Germinal center (tissue), 1 donor: ENCODE measurements around the gene DTNBP1.

Experiments used
- DNase-seq: peaks from one replicate; pipeline ENCODE4 v3.0.0; 2012; ENCODE audit warnings: mixed read lengths, low spot score

Gene DTNBP1

GRCh38 chr6:15533379-15534026, 129.3 kb downstream of the DTNBP1 start:
- no peak for DNase-seq

- no peak for DNase-seq
Measured at GRCh38 chr6:15531973-15532372, 130.9 kb downstream of the DTNBP1 start.

- no peak for DNase-seq
Measured at GRCh38 chr6:15530411-15530810, 132.4 kb downstream of the DTNBP1 start.

GRCh38 chr6:15528870-15529269, 134.0 kb downstream of the DTNBP1 start:
- no peak for DNase-seq

- no peak for DNase-seq
Measured at GRCh38 chr6:15527838-15528617, 134.8 kb downstream of the DTNBP1 start.

- peak; percentile 20 for DNase-seq
Measured at GRCh38 chr6:15526212-15526701, 136.6 kb downstream of the DTNBP1 start.

GRCh38 chr6:15524861-15525401, 137.9 kb downstream of the DTNBP1 start:
- no peak for DNase-seq

- no peak for DNase-seq
Measured at GRCh38 chr6:15523679-15524630, 138.9 kb downstream of the DTNBP1 start.

- no peak for DNase-seq
Measured at GRCh38 chr6:15522856-15523529, 139.8 kb downstream of the DTNBP1 start.

GRCh38 chr6:15522427-15522826, 140.4 kb downstream of the DTNBP1 start:
- DNase-seq = no peak

GRCh38 chr6:15522026-15522425, 140.8 kb downstream of the DTNBP1 start:
- no peak for DNase-seq

GRCh38 chr6:15521582-15521981, 141.2 kb downstream of the DTNBP1 start:
- no peak for DNase-seq

- no peak for DNase-seq
Measured at GRCh38 chr6:15520626-15521203, 142.1 kb downstream of the DTNBP1 start.

GRCh38 chr6:15519681-15520080, 143.1 kb downstream of the DTNBP1 start:
- DNase-seq = no peak

GRCh38 chr6:15518878-15519277, 143.9 kb downstream of the DTNBP1 start:
- DNase-seq = no peak

- no peak for DNase-seq
Measured at GRCh38 chr6:15518057-15518456, 144.8 kb downstream of the DTNBP1 start.

- DNase-seq = no peak
Measured at GRCh38 chr6:15517600-15517999, 145.2 kb downstream of the DTNBP1 start.

GRCh38 chr6:15516923-15517560, 145.8 kb downstream of the DTNBP1 start:
- DNase-seq = no peak

- DNase-seq = no peak
Measured at GRCh38 chr6:15516378-15516777, 146.4 kb downstream of the DTNBP1 start.

GRCh38 chr6:15515660-15516375, 147.0 kb downstream of the DTNBP1 start:
- DNase-seq = no peak
